H9 (cell line): Measurements from ENCODE around the gene MICAL3. TPM values are rescaled to one million over a fixed set of nuclear protein-coding genes. Genes with fewer than 3 reads are reported as not detected.

ENCODE experiments used
- DNase-seq: peaks from one replicate; pipeline ENCODE4 v3.0.0-alpha.2; 2017
- H2AFZ ChIP-seq: one replicate; pipeline ENCODE4 v1.6.1; 2013; ENCODE audit warnings: mild to moderate bottlenecking, low read length, control low read depth, moderate library complexity
- H2AK5ac ChIP-seq: 2 replicates; pipeline ENCODE4 v1.6.1; 2013; ENCODE audit warnings: low read length, control low read depth, mixed read lengths; ENCODE audit not compliant: insufficient read length
- H2BK120ac ChIP-seq: one replicate; pipeline ENCODE4 v1.6.1; 2013; ENCODE audit warnings: low read depth, mild to moderate bottlenecking, low read length, control low read depth, inconsistent platforms; ENCODE audit not compliant: poor library complexity, severe bottlenecking
- H2BK12ac ChIP-seq: 2 replicates; pipeline ENCODE4 v1.6.1; 2013; ENCODE audit warnings: low read length, control low read depth, mixed read lengths, low read depth; ENCODE audit not compliant: insufficient read length
- H2BK15ac ChIP-seq: 2 replicates; pipeline ENCODE4 v1.6.1; 2013; ENCODE audit warnings: low read depth, low read length, control low read depth
- H2BK20ac ChIP-seq: one replicate; pipeline ENCODE4 v1.6.1; 2013; ENCODE audit warnings: low read depth, mild to moderate bottlenecking, low read length, control low read depth, inconsistent platforms; ENCODE audit not compliant: poor library complexity, severe bottlenecking
- H2BK5ac ChIP-seq: 2 replicates; pipeline ENCODE4 v1.6.1; 2013; ENCODE audit warnings: low read length, control low read depth, mixed read lengths; ENCODE audit not compliant: insufficient read length
- H3K14ac ChIP-seq: 2 replicates; pipeline ENCODE4 v1.6.1; 2013; ENCODE audit warnings: low read length, control low read depth; ENCODE audit not compliant: insufficient read depth
- H3K18ac ChIP-seq: 2 replicates; pipeline ENCODE4 v1.6.1; 2013; ENCODE audit warnings: low read depth, mild to moderate bottlenecking, mixed read lengths, low read length, control low read depth; ENCODE audit not compliant: insufficient read length
- H3K23ac ChIP-seq: 2 replicates; pipeline ENCODE4 v1.6.1; 2013; ENCODE audit warnings: low read length, control low read depth, mixed read lengths, low read depth; ENCODE audit not compliant: insufficient read length
- H3K23me2 ChIP-seq: 2 replicates; pipeline ENCODE4 v1.6.1; 2013; ENCODE audit warnings: low read depth, mild to moderate bottlenecking, mixed read lengths, low read length, control low read depth; ENCODE audit not compliant: insufficient read length, poor library complexity, severe bottlenecking
- H3K27ac ChIP-seq: 2 replicates; pipeline ENCODE4 v1.5.1; 2013; ENCODE audit warnings: low read length, control low read depth, mixed read lengths, low read depth; ENCODE audit not compliant: insufficient read length
- H3K27me3 ChIP-seq: 2 replicates; pipeline ENCODE4 v1.6.1; 2013; ENCODE audit warnings: low read length, control low read depth, inconsistent platforms; ENCODE audit not compliant: insufficient read depth
- H3K4ac ChIP-seq: 2 replicates; pipeline ENCODE4 v1.6.1; 2013; ENCODE audit warnings: low read depth, mild to moderate bottlenecking, control low read depth, inconsistent platforms, low read length, moderate library complexity
- H3K4me1 ChIP-seq: 2 replicates; pipeline ENCODE4 v1.6.1; 2013; ENCODE audit warnings: low read length, control low read depth, inconsistent platforms; ENCODE audit not compliant: insufficient read depth
- H3K4me2 ChIP-seq: 2 replicates; pipeline ENCODE4 v1.6.1; 2013; ENCODE audit warnings: low read length, control low read depth, mixed read lengths; ENCODE audit not compliant: insufficient read length, insufficient read depth
- H3K56ac ChIP-seq: 2 replicates; pipeline ENCODE4 v1.6.1; 2013; ENCODE audit warnings: low read depth, mild to moderate bottlenecking, mixed read lengths, low read length, control low read depth; ENCODE audit not compliant: insufficient read length
- H3K79me1 ChIP-seq: 2 replicates; pipeline ENCODE4 v1.6.1; 2013; ENCODE audit warnings: low read depth, mild to moderate bottlenecking, moderate library complexity, low read length, control low read depth, inconsistent platforms; ENCODE audit not compliant: insufficient read depth, poor library complexity, severe bottlenecking
- H3K79me2 ChIP-seq: 2 replicates; pipeline ENCODE4 v1.6.1; 2013; ENCODE audit warnings: low read length, control low read depth, inconsistent platforms; ENCODE audit not compliant: insufficient read depth
- H3K9ac ChIP-seq: 2 replicates; pipeline ENCODE4 v1.6.1; 2013; ENCODE audit warnings: low read length, control low read depth, mixed read lengths; ENCODE audit not compliant: insufficient read length; ENCODE audit errors: extremely low read depth
- H3K9me3 ChIP-seq: one replicate; pipeline ENCODE4 v1.6.1; 2013; ENCODE audit warnings: low read depth, low read length, inconsistent platforms; ENCODE audit not compliant: control insufficient read depth
- H3T11ph ChIP-seq: one replicate; pipeline ENCODE4 v1.6.1; 2013; ENCODE audit warnings: mild to moderate bottlenecking, low read length, control low read depth, inconsistent platforms
- H4K20me1 ChIP-seq: one replicate; pipeline ENCODE4 v1.6.1; 2013; ENCODE audit not compliant: control insufficient read depth, insufficient read length, insufficient read depth
- H4K5ac ChIP-seq: 2 replicates; pipeline ENCODE4 v1.6.1; 2013; ENCODE audit warnings: low read depth, mild to moderate bottlenecking, mixed read lengths, low read length, control low read depth; ENCODE audit not compliant: insufficient read length
- H4K8ac ChIP-seq: replicated peaks from 2 replicates; pipeline ENCODE4 v1.6.1; 2013; ENCODE audit warnings: low read length, control low read depth, mixed read lengths, low read depth; ENCODE audit not compliant: insufficient read length
- H4K91ac ChIP-seq: 2 replicates; pipeline ENCODE4 v1.6.1; 2013; ENCODE audit warnings: low read depth, mild to moderate bottlenecking, moderate library complexity, mixed read lengths, low read length, control low read depth; ENCODE audit not compliant: insufficient read length
- H3K27ac Mint-ChIP-seq, 3 experiments: 2 replicates in 2 of 3; 3 replicates in 1 of 3; pipeline ENCODE4 v1.8.0; 2020 to 2021; ENCODE audit warnings: mixed read lengths in 3 of 3, mild to moderate bottlenecking in 1 of 3, moderate library complexity in 1 of 3
- H3K27me3 Mint-ChIP-seq: 2 replicates; pipeline ENCODE4 v1.8.0; 2021; ENCODE audit warnings: low read depth, mild to moderate bottlenecking, moderate library complexity, mixed read lengths
- H3K36me3 Mint-ChIP-seq, 3 experiments: 2 replicates in 2 of 3; 3 replicates in 1 of 3; pipeline ENCODE4 v1.8.0; 2020 to 2021; ENCODE audit warnings: low read depth in 3 of 3, mixed read lengths in 3 of 3; ENCODE audit not compliant: insufficient read depth in 1 of 3
- H3K4me1 Mint-ChIP-seq, 2 experiments: 2 replicates each; pipeline ENCODE4 v1.8.0; 2020; ENCODE audit warnings: mixed read lengths in 2 of 2
- H3K4me3 Mint-ChIP-seq, 2 experiments: 2 replicates in 1 of 2; 3 replicates in 1 of 2; pipeline ENCODE4 v1.8.0; 2020 to 2021; ENCODE audit warnings: mild to moderate bottlenecking in 2 of 2, mixed read lengths in 2 of 2, moderate library complexity in 1 of 2
- H3K9me3 Mint-ChIP-seq, 2 experiments: 2 replicates in 1 of 2; 3 replicates in 1 of 2; pipeline ENCODE4 v1.8.0; 2020; ENCODE audit warnings: mild to moderate bottlenecking in 2 of 2, mixed read lengths in 2 of 2, moderate library complexity in 1 of 2
- CTCF ChIP-seq: fragments of 200-600 bp; sonication (generic); conservative IDR thresholded peaks from 3 replicates; pipeline ENCODE4 v1.8.0; 2021; ENCODE audit warnings: antibody characterized with exemption, mild to moderate bottlenecking
- WGBS: extraction: QIAGEN DNeasy Blood & Tissue Kit; methylation state at CpG from one replicate; pipeline ENCODE4 v1.1.7; 2013; ENCODE audit warnings: missing lambda C conversion rate, low lambda C conversion rate, mixed read lengths; ENCODE audit not compliant: insufficient read length; ENCODE audit errors: extremely low coverage; 5-methylcytosine and 5-hydroxymethylcytosine counted together
- total RNA-seq: library from RNA; stranded (reverse); gene quantifications from 2 replicates; pipeline ENCODE4 v1.2.1, GENCODE V29; 2021

MICAL3 gene
- total RNA-seq, 1 experiment from 2014 or later, result 50.2 TPM

GRCh38 chr22:17951315-17951714 lies 73.0 kb downstream of the MICAL3 start:
- no peaks in the 10 kb centered on the region for H3K36me3 Mint-ChIP-seq
- Histone ChIP-seq H3K79me1 (peaks cover 4% of the 10 kb centered on the region), H4K20me1 (no peaks in the 10 kb centered on the region), H2AK5ac (no peak overlapping the region), H4K8ac (no peak overlapping the region), H3K4me1 (peaks cover 8% of the 10 kb centered on the region; the same call in 1 of the 2 replicates), H3K79me2 (peaks cover 7% of the 10 kb centered on the region; the same call in 1 of the 2 replicates), H2AFZ (no peak overlapping the region), H3K18ac (no peak overlapping the region), H3K4me2 (no peak overlapping the region), H3K27me3 (no peaks in the 10 kb centered on the region), H2BK20ac (no peak overlapping the region), H3K23ac (no peak overlapping the region), H2BK5ac (no peak overlapping the region), H2BK12ac (no peak overlapping the region), H2BK120ac (no peak overlapping the region), H3K14ac (no peak overlapping the region), H4K91ac (no peak overlapping the region), H3K23me2 (no peaks in the 10 kb centered on the region), H2BK15ac (no peak overlapping the region), H3K9me3 (no peaks in the 10 kb centered on the region), H3K56ac (no peak overlapping the region), H3T11ph (no peak overlapping the region), H3K27ac (no peak overlapping the region), H3K4ac (no peak overlapping the region), H3K9ac (no peak overlapping the region), H4K5ac (no peak overlapping the region)
- H3K27ac Mint-ChIP-seq, result peak overlapping the region in 1 of 3 experiments; percentile 7; a peak in 2 of 7 replicates
- no CpG with 5 or more reads among the region's 5 CpGs for WGBS
- peaks cover 31 to 58% of the 10 kb centered on the region in 2 experiments for H3K4me1 Mint-ChIP-seq
- no peak for TF ChIP-seq CTCF
- H3K27me3 Mint-ChIP-seq, result no peaks in the 10 kb centered on the region
- DNase-seq, result no peak
- no peaks in the 10 kb centered on the region for H3K9me3 Mint-ChIP-seq
- no peak overlapping the region for H3K4me3 Mint-ChIP-seq
